ENCODE results near the gene RASSF5. TPM values are rescaled to one million over a fixed set of nuclear protein-coding genes. Genes with fewer than 3 reads are reported as not detected.
A peak's percentile ranks its signal among the peaks of the same experiment; 100 is the strongest.

Gene RASSF5
- total RNA-seq, 1 experiment from 2014 or later = 6.1 TPM

DNA sequence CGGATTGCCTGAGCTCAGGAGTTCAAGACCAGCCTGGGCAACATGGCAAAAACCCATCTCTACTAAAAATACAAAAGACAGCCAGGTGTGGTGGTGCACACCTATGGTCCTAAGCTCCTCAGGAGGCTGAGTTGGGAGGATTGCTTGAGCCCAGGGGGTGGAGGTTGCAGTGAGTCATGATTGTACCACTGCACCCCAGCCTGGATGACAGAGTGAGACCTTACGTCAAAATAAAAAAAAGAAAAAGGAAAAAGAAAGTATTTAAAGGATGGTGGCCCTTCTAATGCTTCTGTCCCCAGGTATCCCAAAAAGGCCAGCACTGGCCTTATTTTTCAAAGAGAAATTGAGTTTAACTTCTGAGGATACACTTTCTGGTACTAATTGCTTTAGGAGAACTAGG is 35.3 kb upstream of the RASSF5 start:
- CTCF ChIA-PET = interaction anchor here (3.2 kb wide), 1 partner anchor 7 kb away, joined by 28 read pairs; no protein-coding TSS in a partner anchor

DNA sequence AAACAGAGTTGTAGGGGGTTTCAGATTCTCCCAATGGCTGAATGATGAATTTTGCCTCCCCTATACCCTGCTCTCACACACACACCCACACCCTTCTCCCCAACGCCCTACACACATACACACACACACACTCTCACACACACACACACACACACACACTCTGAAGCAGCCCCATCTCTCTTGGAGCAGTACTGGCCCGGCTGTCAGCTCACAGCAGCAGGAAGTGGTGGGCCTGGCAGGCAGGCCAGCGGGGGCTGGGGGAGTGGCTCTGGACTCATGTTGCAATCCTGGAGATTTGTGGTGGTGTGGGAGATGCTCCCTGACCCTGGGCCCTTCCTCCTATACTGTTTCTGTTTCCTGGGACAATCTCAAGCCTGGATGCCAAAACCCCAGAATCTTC is 34.9 kb upstream of the RASSF5 start:
- TF ChIP-seq, protein P1, sequence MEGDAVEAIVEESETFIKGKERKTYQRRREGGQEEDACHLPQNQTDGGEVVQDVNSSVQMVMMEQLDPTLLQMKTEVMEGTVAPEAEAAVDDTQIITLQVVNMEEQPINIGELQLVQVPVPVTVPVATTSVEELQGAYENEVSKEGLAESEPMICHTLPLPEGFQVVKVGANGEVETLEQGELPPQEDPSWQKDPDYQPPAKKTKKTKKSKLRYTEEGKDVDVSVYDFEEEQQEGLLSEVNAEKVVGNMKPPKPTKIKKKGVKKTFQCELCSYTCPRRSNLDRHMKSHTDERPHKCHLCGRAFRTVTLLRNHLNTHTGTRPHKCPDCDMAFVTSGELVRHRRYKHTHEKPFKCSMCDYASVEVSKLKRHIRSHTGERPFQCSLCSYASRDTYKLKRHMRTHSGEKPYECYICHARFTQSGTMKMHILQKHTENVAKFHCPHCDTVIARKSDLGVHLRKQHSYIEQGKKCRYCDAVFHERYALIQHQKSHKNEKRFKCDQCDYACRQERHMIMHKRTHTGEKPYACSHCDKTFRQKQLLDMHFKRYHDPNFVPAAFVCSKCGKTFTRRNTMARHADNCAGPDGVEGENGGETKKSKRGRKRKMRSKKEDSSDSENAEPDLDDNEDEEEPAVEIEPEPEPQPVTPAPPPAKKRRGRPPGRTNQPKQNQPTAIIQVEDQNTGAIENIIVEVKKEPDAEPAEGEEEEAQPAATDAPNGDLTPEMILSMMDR (IDR thresholded peaks at IDR 0.05; ENCODE audit: unreplicated experiment) = no peak
- intact Hi-C loops (cut with micrococcal nuclease; ENCODE audit: unreplicated experiment) = no loop called here
- no TSS peak for BruUV-seq (replicated peaks)
- CTCF ChIA-PET = no interaction called here
- Mint-ChIP-seq H3K4me1 (ENCODE audit: low read depth, unreplicated experiment) (peaks cover 42% of the 10 kb centered on the region), H3K27me3 (ENCODE audit: unreplicated experiment) (no peaks in the 10 kb centered on the region), H3K27ac (ENCODE audit: unreplicated experiment) (no peak overlapping the region), H3K36me3 (ENCODE audit: insufficient read depth, unreplicated experiment) (peaks cover 70% of the 10 kb centered on the region), H3K4me3 (ENCODE audit: low read depth, unreplicated experiment) (peak overlapping the region; percentile 74), H3K9me3 (ENCODE audit: low read depth, unreplicated experiment) (no peaks in the 10 kb centered on the region)
- peak; percentile 74 for DNase-seq

More for the DNA sequence above, 35.3 kb upstream of the RASSF5 start:
- TF ChIP-seq, protein P1 (IDR thresholded peaks at IDR 0.05; ENCODE audit: unreplicated experiment) = no peak
- Mint-ChIP-seq H3K27ac (ENCODE audit: unreplicated experiment) (no peak overlapping the region), H3K27me3 (ENCODE audit: unreplicated experiment) (no peaks in the 10 kb centered on the region), H3K4me1 (ENCODE audit: low read depth, unreplicated experiment) (peaks cover 44% of the 10 kb centered on the region), H3K9me3 (ENCODE audit: low read depth, unreplicated experiment) (no peaks in the 10 kb centered on the region), H3K36me3 (ENCODE audit: insufficient read depth, unreplicated experiment) (peaks cover 66% of the 10 kb centered on the region), H3K4me3 (ENCODE audit: low read depth, unreplicated experiment) (peak overlapping the region; percentile 74)
- DNase-seq = no peak
- BruUV-seq (replicated peaks) = TSS peak; percentile 47
- intact Hi-C loops (cut with micrococcal nuclease; ENCODE audit: unreplicated experiment) = no loop called here

DNA sequence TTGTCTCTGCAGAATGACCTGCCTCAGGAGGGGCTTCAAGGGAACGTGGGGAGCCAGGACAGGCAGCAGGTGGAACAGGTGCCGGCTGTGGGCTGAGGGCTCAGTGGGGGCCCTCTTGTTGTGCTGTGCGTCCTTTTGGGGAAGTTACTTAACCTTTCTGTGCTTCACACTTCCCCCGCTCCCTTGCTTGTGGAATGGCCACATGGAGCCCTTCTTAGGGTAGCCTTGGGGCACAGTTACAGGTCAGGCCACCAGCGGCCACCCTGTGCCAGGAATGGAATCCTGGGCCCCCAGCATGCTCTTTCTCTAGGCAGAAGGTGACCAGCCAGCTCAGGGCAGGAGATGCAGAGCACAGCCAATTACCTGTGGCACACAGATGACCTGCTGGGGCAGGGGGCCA is 34.4 kb upstream of the RASSF5 start:
- Mint-ChIP-seq H3K27me3 (ENCODE audit: unreplicated experiment) (no peaks in the 10 kb centered on the region), H3K4me3 (ENCODE audit: low read depth, unreplicated experiment) (peak overlapping the region; percentile 74), H3K4me1 (ENCODE audit: low read depth, unreplicated experiment) (peaks cover 39% of the 10 kb centered on the region), H3K27ac (ENCODE audit: unreplicated experiment) (no peak overlapping the region), H3K9me3 (ENCODE audit: low read depth, unreplicated experiment) (no peaks in the 10 kb centered on the region), H3K36me3 (ENCODE audit: insufficient read depth, unreplicated experiment) (peaks cover 73% of the 10 kb centered on the region)
- CTCF ChIA-PET = no interaction called here
- DNase-seq = no peak
- TF ChIP-seq, protein P1 (IDR thresholded peaks at IDR 0.05; ENCODE audit: unreplicated experiment) = no peak
- intact Hi-C loops (cut with micrococcal nuclease; ENCODE audit: unreplicated experiment) = no loop called here
- no TSS peak for BruUV-seq (replicated peaks)

DNA sequence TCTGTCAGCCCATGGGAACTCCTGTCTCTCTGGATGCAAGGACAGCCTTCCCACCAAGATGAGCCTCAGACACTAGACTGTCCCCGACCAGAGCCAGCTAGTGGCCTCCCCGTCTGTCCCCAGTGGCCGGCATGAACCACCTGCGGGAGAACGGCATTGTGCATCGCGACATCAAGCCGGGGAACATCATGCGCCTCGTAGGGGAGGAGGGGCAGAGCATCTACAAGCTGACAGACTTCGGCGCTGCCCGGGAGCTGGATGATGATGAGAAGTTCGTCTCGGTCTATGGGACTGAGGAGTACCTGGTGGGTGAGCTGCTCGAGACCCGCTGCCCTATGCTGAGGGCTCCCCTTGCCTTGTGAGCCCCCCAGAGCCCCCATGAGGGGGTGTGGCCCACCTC is 31.3 kb upstream of the RASSF5 start:
- no peak overlapping the region for H3K27ac Mint-ChIP-seq (ENCODE audit: unreplicated experiment)
- TF ChIP-seq, protein P1 (IDR thresholded peaks at IDR 0.05; ENCODE audit: unreplicated experiment) = no peak
- BruUV-seq (replicated peaks) = no TSS peak
- DNase-seq = no peak
- no peaks in the 10 kb centered on the region for H3K27me3 Mint-ChIP-seq (ENCODE audit: unreplicated experiment)
- peaks cover 64% of the 10 kb centered on the region for H3K36me3 Mint-ChIP-seq (ENCODE audit: insufficient read depth, unreplicated experiment)
- CTCF ChIA-PET = no interaction called here
- intact Hi-C loops (cut with micrococcal nuclease; ENCODE audit: unreplicated experiment) = loop anchor here (5.0 kb wide), 2 partner anchors 106 to 186 kb away; no protein-coding TSS in a partner anchor
- peaks cover 36% of the 10 kb centered on the region for H3K4me1 Mint-ChIP-seq (ENCODE audit: low read depth, unreplicated experiment)
- H3K4me3 Mint-ChIP-seq (ENCODE audit: low read depth, unreplicated experiment) = no peak overlapping the region
- no peaks in the 10 kb centered on the region for H3K9me3 Mint-ChIP-seq (ENCODE audit: low read depth, unreplicated experiment)

All from Calu3 (cell line).